Stimulated activated CD8-positive, alpha-beta memory T cell treated with anti-CD3 and anti-CD28 coated beads, Interleukin-15, amount 100 ng/mL, for 24 hours (primary cell): ENCODE results near the gene FCER2.
A peak's percentile ranks its signal among the peaks of the same experiment; 100 is the strongest.

Experiments used
- DNase-seq: peaks from one replicate; pipeline ENCODE4 v3.0.0-alpha.2; 2020; ENCODE audit warnings: low read depth

Gene FCER2

DNA sequence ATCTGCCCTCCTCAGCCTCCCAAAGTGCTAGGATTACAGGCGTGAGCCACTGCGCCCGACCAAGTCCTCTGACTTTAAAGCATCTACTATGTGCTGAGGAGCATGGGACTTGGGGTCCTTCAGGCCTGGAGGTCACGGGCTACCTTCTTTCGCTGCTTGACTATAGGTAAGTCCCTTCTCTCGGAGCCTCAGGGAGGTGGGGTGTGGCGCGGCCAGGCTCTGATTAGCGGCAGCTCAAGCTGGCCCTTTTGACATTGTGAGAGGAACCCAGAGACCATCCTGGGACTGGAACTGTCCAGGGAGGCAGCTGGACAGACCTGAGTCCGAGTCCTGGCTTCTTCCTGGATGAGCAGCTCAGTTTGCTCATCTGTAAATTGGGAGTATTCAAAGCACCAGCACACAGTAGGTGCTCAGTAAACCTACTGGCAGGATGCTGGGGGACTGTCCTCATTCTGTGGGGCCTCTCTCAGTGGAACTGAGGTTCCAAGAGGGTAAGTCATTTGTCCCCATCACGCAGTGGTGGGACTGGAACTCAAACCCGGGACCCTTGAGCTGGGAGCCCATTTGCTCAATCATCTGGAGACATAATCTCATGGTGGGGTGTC is 780 bp downstream of the FCER2 start:
- DNase-seq, result no peak

DNA sequence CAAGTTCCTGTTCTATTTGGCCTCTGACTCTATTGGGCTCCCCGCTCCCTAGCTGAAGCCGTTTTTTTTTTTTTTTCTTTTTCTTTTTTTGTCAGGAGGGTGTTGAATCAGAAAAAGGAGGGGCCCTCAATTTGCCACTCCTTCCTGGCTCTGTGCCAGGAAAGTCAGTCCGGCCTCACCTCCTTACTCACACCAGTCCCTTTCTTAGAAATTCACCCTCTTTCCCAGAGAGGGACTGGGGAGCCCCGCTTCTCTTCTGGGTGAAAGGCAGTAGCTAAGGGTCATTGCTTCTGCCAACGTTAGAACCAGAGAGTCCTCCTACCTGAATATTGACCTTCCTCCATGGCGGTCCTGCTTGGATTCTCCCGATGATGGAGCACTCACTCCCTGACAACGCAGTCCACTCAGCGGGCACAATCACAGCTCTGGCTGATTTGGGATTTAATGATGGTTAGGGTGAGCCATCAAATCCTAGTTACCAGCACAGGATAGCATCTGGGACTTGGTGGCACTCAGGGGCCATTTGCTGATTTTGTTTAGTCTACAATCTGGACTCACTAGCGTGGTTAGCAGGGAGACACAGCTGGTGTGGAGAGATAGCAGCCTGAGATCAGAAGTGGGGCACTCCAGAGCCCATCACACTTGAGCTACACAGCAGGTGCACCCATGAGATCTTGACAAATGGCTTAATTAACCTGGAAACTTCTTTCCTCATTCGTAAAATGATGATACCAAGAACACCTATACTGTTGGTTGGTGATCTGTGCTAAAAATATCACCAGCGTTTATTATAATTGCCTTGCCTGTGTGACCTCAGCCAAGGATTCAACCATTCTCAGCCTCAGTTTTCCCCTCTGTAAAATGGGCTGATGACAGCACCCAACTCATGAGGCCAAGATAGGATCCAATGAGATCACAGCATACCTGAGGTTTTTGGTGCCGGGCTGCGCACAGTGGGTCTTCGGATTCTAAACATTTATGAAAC is 2.2 kb downstream of the FCER2 start:
- no peak for DNase-seq

DNA sequence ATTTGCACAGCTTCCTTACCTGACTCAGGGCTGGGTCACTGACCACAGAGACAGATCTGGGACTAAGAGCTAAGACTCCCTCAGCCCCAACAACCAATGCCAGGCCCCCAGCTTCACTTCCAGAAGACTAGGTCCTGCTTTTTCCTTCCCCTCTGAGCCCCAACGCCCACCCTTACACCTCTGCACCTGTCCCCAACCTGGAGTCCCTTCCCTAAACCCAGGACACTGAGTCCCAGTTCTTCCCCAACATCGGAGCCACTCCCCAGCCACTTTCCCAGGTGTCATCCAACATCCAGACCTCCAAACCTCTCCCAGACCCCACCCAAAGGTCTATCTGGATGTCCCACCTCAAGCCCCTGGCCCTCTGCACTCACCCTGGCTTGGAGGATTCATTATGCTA is 2.9 kb downstream of the FCER2 start:
- no peak for DNase-seq

DNA sequence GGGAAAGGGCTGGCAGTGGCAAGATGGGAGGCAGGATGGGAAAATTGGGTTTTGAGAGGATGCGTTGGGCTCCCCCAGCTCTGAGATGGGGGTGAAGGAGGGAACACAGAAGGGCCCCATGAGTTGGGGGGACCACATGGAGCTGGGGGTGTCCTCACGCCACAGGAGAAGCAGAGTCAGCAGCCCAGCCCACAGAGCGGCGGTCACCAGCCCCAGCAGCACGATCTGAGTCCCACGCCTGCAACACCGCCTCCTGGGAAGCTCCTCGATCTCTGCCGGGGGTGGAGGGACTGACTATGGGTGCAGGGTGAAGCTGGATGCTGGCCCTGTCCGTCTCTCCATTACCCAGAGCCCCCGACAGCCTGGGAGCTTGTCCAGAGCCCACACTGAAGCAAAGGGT is 3.3 kb downstream of the FCER2 start:
- no peak for DNase-seq

DNA sequence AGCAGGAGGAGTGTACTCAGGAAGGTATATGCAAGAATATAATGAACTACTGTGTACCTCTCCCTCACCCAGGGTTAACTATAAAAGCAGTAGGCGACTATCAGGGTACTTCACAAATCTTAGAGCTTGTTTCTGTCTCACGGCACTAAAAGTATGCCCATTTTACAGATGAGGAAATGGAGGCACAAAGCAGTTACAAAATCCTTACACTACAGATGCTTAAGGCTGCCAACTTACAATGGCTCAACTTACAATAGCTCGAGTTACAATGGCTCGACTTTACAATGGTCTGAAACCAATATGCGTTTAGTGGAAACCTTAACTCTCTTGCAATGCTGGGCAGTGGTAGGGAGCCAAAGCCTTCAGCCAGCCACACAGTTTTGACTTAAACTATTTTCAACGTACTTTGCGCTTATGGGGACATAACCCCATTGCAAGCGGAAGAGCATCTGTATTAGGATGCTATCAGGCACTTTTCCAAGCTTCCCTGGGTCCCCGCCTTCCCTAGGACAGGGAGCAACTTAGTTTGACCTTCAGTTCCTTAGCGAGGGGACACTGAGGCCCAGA is 4.1 kb downstream of the FCER2 start:
- no peak for DNase-seq

DNA sequence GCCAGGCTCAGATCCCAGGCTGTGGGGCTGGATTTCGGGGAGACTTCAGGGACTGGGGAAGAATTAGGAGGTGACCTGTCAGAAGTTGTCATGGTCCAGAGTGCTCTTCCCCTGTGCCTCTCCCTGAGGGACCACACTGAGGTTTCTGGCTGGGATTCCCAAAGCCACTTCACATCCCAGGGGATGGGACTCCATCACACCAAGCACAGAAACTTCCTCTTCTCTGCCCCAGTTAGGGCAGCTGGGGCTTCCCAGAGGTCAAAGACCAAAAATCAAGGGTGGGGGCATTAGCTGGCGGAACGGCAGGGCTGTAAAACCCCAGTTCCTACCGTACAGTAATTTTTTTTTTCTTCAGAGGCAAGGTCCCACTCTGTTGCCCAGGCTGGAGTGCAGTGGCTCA is 7.4 kb downstream of the FCER2 start:
- no peak for DNase-seq

DNA sequence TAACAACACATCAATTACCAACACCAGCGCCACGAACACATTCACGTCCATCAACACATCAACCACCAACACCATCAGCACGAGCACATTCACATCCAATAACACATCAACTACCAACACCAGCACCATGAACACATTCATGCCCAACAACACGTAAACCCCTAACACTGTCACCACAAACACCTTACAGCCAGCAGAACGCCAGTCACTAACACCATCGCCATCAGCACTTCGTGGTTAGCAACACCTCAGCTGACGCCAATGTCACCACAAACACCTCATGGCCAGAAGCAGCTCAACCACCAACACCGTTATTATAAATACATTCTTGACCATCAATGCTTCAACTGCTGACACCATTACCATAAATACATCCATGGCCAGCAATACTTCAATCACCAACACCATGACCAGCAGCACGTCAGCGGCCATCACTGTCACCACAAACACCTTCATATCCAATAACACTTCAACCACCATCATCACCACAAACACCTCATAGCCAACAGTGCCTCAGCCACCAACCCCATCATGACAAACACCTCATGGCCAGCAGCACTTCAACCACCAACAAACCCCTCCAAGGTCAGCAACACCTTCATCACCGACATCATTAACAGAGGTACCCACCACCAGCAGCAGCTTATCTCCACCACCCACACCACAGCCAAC is 9.4 kb downstream of the FCER2 start:
- no peak for DNase-seq

DNA sequence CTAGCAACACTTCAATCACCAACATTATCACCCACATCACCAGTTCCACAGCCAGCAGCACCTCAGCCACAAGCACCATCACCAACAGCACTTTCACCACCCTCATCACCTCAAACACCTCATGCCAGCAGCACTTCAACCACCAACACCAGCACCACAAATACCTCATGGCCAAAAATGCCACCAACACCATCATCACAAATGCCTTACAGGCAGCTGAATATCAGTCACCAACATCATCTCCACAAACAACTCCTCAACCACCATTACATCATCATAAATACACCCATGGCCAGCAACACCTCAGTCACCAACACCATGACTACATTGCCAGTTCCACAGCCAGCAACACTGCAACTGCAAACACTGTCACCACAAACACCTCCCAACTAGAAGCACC is 10.4 kb downstream of the FCER2 start:
- no peak for DNase-seq

DNA sequence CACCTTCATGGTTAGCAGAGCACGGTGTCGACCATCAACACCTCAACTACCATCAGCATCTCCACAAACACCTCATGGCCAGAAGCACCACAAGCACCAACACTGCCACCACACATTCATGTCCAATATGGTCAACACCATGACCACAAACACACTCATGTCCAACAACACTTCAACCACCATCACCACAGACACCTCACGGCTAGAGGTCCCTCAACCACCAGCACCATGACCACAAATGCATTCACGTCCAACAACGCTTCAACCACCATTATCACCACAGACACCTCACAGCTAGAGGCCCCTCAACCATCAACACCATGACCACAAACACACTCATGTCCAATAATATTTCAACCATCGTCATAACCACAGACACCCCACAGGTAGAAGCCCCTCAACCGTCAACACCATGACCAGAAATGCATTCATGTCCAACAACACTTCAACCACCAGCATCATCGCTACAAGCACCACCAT is 11.1 kb downstream of the FCER2 start:
- DNase-seq, result no peak

DNA sequence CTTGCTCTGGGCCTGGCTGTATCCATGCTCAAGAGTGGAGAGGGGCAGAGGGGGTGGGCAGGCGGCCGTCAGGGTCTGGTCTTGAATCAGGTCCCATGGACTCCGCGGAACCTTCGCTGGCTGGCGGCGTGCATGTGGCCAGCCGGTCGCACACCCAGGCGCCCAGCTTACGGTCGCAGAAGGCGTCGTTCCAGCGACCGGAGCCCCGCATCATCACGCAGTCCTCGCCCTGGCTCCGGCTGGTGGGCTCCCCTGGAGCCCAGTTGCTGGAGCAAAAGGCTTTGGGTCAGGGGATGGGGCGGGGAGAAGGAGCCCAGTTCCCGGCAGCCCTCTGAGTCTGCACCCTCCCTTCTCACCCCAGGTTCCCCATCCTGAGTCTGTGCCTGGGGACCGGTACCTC is 12.8 kb downstream of the FCER2 start:
- no peak for DNase-seq

DNA sequence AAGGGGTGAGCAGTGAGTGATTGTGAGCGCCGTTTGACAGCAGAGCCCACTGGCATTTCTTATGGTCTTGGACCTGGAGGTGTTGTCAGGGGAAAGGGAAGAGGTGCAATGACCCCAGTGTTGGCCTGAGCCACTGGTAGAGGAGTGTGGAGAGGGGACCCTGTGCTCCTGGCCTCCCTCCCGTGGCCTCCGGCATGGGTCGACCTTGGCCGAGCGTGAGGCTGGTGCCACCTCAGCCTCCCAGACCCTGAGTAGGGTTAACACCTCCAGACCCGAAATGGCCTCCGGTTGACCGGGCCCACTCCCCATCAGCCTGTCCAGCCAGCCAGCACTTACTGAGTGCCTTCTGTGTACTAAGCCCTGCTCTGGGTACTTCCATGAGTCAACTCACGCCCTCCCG is 14.8 kb downstream of the FCER2 start:
- no peak for DNase-seq

DNA sequence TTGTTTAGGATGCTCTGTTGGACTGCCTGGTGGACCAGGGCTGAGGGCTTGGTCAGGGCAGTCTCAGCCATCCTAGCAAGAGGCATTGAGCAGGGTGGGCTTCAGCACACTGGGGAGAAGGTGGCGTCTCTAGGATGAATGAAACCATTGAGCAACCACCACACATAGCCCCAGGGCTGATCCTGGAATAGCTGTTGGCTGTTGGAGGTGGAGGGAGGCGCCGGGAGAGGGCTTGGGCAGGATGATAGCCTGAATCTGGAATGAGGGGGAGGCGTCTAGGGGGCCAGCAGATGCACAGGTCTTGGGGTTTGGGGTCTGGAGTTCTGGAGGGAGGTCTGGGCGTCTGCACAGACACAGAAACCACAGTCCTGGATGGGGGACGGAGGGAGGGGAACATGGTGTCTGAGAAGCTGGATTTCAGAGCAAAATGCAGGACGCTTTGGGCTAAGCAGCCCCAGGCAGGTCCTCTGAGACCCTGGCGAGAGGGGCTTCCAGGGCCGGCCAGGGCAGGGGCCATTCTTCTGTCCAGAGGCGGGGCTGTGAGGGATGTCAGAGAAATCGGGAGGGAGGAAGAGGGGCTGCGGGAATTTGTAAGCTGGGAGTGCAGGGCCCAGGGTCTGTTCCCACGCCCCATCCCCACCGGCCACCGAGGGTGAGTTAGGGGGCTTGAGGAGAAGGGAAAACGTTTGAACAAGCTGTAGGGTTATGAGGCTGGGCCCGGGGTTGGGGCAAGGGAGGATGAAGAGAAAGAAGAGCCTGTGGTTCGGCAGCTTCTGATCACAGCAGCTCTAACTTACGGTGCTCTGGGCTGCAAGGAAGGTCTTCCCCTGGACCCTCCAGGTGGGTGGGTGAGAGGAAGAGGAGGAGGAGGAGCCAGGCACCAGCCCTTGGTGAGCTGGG is 16.1 kb downstream of the FCER2 start:
- DNase-seq, result no peak

DNA sequence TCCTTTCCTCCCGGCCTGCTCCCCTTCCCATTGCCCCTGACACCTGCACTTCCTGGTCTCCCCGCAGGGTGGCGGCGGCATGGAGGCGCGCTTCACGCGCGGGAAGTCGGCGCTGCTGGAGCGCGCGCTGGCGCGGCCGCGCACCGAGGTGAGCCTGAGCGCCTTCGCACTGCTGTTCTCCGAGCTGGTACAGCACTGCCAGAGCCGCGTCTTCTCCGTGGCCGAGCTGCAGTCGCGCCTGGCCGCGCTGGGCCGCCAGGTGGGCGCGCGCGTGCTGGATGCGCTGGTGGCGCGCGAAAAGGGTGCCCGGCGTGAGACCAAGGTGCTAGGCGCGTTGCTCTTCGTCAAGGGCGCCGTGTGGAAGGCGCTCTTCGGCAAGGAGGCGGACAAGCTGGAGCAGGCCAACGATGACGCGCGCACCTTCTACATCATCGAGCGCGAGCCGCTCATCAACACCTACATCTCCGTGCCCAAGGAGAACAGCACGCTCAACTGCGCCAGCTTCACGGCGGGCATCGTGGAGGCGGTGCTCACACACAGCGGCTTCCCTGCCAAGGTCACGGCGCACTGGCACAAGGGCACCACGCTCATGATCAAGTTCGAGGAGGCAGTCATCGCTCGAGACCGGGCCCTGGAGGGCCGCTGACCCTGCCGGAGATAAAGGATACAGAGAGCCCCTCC is 19.6 kb downstream of the FCER2 start:
- no peak for DNase-seq

DNA sequence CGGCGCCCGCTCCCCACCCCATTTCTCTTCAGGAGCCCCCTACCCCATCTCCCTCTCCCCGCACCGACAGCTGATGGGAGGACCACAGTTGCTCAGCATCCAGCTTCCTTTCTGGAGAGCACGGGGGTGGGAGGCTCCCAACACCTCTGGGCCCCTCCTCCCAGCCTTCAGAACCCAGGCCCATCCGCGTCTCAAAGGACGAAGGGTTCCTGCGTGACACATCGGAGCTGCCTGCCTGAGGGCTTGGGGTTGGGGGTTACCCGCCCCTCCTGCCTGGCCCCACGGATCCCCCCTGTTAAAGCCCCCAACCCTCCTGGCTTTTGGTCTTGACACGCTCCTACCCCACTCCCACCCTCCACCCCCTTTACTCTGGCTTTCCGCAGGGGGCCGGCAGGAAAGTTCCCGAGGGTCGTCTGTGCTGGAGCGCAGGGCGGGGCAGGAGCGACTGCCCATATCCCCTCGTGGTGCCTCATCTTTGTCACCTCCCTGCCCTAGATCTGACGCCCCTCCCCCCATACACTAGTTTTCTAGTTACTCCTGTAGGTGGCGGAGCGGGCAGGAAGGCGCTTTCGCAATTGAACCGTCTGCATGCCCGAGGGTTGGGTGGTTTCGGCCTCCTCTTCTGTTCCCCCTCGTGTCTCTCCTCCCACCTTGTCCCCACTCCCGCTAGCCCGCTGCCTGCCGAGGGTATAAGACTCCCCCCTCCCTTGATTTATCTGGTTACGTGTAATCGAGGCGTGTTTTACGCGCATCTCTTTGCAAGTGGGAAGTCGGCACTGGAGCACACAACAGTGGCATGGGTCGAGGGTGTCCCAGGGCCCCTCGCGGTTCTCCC is 20.4 kb downstream of the FCER2 start:
- DNase-seq, result no peak

DNA sequence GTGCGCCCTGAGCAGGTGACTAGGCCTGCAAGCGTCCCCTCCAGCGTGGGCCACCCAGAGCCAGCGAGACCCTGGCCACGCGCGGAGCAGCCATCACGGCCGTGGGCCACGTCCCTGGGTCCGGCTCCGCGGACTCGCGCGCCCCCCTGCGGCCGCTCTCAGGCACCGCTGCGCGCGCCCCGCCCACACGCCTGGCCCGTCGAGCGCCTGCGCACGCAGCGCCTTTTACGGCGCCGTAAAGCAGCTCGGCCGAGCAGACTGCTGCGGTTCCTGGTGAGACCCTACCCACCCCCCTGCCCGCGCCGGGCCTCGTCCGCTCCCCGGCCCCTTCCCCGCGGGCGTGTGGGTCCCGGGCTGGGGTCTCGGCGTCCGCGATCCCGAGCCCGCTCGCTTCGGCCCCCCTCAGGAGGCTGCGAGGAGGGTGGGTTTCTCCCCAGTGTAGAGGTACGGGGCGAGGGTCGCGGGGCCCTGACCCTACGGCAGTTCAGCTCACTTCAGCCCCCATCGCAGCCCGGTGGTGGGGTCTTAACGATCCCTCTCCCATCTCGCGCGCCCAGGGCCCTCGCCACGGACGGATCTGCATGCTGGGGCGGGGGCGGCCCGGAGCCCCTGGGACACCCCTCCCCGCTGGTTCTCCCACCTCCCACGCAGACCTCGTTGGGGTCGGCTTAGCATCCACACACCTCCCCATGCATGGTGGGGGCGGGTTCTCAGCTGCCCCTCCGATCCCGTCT is 21.2 kb downstream of the FCER2 start, which contains the start of gene TRAPPC5:
Gene TRAPPC5 (plus strand): TSS at position 228 of the 734 bp plus-strand sequence. CDS start 1,421 bp downstream, outside the sequence.
- peak; percentile 84 for DNase-seq

DNA sequence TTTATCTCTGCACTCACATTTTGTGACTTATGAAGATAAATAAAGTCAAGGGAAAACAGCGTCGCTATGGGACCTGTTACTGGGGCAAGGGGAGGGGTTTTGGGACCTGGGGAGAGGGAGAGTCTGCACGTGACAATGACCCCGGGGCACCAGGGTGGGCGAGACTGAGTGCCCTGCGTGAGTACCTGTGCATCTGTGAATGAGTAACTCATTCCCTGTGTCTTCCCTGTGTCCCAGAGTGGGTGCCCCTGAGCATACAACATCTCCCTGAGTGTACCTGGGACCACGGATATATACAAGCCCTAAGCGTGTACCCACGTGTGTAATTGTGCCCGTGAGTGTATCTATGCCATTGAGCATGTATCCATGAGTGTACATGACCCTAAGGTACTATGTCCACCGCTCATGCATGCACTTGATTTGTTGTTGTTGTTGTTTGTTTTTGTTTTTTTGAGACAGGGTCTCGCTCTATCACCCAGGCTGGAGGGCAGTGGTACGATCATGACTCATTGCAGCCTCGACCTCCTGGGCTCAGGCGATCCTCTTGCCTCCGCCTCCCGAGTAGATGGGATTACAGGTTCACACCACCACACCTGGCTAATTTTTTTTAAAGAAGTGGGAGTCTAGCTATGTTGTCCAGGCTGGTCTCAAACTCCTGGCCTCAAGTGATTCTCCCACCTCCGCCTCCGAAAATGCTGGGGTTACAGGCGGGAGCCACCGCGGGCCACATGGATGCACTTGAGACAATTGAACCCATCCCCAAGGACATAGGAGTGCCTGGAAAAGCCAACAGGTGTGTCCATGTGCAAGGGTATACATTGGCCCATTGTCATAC is 21.9 kb downstream of the FCER2 start:
- no peak for DNase-seq

DNA sequence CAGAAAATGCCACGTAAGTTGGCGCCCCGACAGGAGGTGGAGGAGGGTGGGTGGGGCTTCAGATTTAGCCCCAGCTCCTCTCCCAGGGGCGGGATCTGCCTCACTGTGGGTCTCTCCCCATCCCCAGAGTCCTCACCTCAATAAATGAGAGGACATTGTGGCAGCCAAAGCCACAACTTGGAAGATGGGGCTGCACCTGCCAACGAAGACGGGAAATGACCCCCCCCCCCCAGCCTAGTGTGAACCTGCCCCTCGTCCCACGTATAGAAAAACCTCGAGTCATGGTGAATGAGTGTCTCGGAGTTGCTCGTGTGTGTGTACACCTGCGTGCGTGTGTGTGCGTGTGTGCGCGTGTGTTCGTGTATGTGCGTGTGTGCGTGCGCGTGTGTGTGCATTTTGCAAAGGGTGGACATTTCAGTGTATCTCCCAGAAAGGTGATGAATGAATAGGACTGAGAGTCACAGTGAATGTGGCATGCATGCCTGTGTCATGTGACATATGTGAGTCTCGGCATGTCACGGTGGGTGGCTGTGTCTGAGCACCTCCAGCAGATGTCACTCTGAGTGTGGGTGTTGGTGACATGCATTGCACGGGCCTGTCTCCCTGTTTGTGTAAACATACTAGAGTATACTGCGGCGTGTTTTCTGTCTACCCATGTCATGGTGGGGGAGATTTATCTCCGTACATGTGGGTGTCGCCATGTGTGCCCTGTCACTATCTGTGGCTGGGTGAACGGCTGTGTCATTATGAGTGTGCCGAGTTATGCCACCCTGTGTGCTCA is 22.8 kb downstream of the FCER2 start:
- no peak for DNase-seq
